Measurements from ENCODE around the gene PRC1.

GRCh38 chr15:90957791-90958190 is 36.5 kb downstream of the PRC1 start:
- TF ChIP-seq CTCF (conservative IDR thresholded peaks at IDR 0.05 in 1 of 2, IDR thresholded peaks at IDR 0.05 in 1 of 2; ENCODE audit: extremely low read depth in 1 of 2, insufficient read depth in 1 of 2, low read depth in 1 of 2, low read length in 2 of 2), result no peak
- no peak for TF ChIP-seq EZH2 (IDR thresholded peaks at IDR 0.05; ENCODE audit: borderline replicate concordance, low read length)
